ENCODE measurements around the gene NINJ1.

Gene NINJ1

GRCh38 chr9:93089024-93089423, 45.0 kb downstream of the NINJ1 start:
- no peak for DNase-seq (ENCODE audit: low read depth)
- no peak for TF ChIP-seq CTCF (conservative IDR thresholded peaks at IDR 0.05; ENCODE audit: low read depth, low read length)
- H3K4me3 ChIP-seq (ENCODE audit: low read depth, low read length): no peak overlapping the region

GRCh38 chr9:93088656-93089015, 45.4 kb downstream of the NINJ1 start:
- no peak for TF ChIP-seq CTCF (conservative IDR thresholded peaks at IDR 0.05; ENCODE audit: low read depth, low read length)
- no peak overlapping the region for H3K4me3 ChIP-seq (ENCODE audit: low read depth, low read length)
- no peak for DNase-seq (ENCODE audit: low read depth)

DNA sequence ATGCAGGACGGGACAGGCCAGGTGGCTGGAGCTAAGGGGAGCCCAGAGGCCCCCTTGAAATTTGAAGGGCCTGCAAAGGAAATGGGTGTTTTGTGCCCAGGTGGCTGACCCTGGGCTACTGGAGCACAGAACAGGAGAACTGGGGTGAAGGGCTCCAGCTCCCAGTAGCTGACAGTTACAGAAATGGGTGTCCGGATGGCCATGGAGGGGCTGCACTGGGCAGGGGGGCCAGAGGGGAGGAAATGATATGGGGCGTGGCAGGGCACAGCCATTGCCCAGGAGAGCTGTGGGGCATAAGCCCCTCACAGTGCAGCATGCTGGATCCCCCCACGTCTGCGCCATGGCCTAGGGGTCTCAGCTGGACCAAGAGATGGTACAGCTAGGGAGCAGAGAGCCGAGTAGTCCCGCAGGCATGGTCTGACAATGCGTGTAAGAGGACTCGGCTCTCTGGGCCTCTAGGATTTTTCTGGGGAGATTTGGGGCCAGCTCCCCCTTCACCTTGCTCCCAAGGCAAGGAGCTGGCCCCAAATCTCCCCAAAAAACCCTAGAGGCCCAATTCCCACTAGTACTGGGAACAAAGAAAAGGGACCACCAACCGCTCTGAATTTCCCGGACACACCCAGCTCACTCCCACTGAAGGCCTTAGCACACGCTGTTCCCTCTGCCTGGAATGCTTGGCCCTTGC, 45.9 kb downstream of the NINJ1 start:
- DNase-seq (ENCODE audit: low read depth): no peak
- no peak overlapping the region for H3K4me3 ChIP-seq (ENCODE audit: low read depth, low read length)
- no peak for TF ChIP-seq CTCF (conservative IDR thresholded peaks at IDR 0.05; ENCODE audit: low read depth, low read length)

DNA sequence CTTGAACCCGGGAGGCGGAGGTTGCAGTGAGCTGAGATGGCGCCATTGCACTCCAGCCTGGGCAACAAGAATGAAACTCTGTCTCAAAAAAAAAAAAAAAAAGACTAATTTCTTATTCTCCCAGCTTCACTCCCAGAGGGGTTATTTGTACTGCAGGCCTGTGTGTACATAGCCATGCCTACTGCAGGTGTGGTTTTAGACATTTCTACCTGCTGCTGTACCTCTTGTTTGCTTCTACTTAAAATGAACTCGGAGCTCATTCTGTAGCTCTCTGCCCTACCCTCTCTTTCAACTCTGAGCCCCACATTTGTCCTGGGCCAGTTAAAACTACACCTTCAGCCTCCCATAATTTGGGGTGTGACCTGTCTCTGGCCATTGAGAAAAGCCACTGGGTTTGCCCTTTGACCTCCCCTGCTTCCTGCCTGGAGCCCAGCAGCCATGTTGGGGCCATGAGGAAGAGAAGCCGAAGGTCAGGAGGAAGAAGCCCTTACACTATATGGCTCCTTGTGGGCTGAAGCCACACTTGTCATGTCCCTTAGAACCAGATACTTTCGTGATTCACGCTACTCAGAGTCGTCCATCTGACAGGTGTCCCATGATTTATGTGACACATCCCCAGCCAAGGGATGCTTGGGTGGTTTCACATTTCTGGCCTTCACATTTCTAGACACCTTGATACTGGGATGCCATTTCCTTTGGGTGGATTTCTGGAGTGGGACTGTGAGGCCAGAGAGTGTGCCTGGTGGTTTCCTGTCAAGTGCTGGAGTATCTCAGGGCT, 47.4 kb downstream of the NINJ1 start:
- TF ChIP-seq CTCF (conservative IDR thresholded peaks at IDR 0.05; ENCODE audit: low read depth, low read length): no peak
- no peak for DNase-seq (ENCODE audit: low read depth)
- no peak overlapping the region for H3K4me3 ChIP-seq (ENCODE audit: low read depth, low read length)

DNA sequence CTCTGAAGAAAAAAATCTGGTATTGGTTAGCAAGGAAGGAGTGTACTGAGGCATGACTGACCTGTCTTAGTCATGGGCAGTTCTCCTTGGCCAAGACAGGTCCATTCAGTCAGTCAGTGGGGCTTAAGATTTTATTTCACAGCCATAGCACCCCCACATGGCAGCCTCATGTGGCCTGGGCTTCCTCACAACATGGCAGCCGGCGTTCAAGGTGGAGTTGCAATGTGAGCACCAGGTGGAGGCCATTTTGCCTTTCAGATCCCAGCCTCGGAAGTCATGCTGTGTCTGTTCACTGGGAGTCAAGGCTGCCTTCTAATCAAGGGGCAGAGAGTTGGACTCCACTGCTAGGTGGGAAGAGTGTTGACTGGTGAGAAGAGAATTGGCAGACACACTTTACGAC, 48.4 kb downstream of the NINJ1 start:
- no peak for DNase-seq (ENCODE audit: low read depth)
- no peak overlapping the region for H3K4me3 ChIP-seq (ENCODE audit: low read depth, low read length)
- no peak for TF ChIP-seq CTCF (conservative IDR thresholded peaks at IDR 0.05; ENCODE audit: low read depth, low read length)

DNA sequence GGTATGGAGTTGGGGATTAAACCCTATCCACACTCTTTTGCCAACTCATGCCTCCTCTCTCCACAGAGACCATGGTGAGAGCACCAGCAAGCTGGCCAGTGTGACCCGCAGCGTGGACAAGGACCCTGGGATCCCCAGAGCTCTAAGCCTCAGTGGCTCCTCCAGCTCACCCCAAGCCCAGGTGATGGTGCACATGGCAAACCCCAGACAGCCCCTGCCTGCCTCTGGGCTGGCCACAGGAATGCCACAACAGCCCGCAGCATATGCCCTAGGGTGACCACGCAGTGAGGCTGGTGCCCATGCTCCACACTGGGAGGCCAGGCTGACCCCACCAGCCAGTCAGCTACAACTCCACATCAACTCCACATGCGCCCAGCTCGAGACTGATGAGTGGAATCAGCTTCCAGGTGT, 49.6 kb downstream of the NINJ1 start:
- H3K4me3 ChIP-seq (ENCODE audit: low read depth, low read length): no peak overlapping the region
- no peak for TF ChIP-seq CTCF (conservative IDR thresholded peaks at IDR 0.05; ENCODE audit: low read depth, low read length)
- DNase-seq (ENCODE audit: low read depth): no peak

All from choroid plexus epithelial cell (primary cell).